ENCODE data around the gene ZNF516.

The ZNF516 gene

DNA sequence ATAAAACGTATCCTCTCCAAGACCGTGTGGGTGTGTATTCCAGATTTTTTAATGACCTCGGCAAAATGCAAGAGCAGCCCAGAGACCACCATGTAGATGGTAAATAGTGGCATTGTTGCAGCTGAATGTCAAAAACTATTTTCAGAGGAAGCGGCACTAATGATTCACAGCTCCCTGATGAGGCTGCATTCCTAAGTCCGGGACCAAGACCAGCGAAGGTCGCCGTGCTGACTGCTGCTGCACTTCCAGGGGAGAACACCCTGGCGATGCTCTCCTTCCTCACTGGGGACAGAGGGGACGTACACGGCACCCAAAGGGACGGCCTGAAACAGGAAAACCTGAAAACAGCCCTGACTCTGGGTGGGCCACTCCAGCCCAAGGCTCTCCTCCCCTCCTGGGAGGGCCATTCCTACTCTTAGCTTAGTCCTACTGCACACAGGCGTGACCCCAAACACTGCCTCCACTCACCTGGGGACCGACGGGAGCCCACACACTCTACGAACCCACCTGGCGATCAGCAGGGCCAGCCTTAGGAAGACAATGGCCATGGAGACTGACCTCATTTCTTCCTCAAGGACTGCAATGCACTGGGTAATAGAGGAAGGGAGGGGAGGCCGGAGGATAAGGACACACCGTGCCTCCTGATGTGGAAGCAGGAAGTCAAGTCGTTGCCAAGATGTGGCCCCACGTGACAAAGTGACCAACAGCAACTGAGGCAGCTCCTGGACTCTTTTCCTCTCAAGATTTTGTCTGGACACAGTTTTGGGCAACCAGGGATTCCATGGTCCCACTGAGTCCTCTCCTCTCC is 82.8 kb downstream of the ZNF516 start:
- H3K27ac Mint-ChIP-seq: no peak overlapping the region
- peaks cover 11% of the 10 kb centered on the region for H3K4me1 Mint-ChIP-seq (ENCODE audit: low read depth)
- H3K9me3 Mint-ChIP-seq: no peaks in the 10 kb centered on the region
- no peaks in the 10 kb centered on the region for H3K36me3 Mint-ChIP-seq (ENCODE audit: low read depth)
- no peak overlapping the region for H3K4me3 Mint-ChIP-seq
- peaks cover 17% of the 10 kb centered on the region for H3K27me3 Mint-ChIP-seq (ENCODE audit: low read depth)

DNA sequence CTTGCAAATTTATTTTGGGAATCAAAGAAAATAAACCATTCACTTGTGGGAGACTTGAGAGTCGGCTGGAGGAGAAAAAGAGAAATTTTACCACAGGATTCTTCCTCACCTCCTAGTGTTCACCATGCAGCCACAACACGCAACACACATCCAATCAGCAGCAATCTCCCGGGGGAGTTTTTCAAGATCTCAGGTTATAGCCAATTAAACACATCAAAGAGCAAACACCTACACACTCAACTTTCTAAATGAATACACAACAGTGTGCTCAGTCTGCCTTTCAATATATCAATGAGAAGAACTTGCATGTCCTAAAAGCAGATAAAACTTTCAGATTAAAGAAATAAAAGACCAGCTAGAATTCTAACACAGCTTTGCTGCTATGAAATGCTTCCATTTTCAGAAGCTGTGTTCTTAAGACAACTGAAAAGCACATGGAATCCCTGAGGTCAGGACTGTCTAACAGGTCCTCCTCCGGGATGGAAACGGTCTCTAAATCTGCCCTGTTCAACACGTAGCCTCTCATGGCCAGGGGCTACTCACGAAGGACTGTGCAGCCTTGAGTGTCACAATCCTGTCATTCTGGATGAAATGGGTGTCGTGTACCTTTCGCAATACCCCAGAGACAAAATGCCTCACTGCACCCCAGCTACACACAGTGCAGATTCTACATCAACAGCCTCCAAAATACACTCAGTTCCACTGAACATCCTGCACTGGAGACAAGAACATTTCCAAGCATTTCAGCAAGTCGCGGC is 84.2 kb downstream of the ZNF516 start:
- no peaks in the 10 kb centered on the region for H3K36me3 Mint-ChIP-seq (ENCODE audit: low read depth)
- peaks cover 11% of the 10 kb centered on the region for H3K4me1 Mint-ChIP-seq (ENCODE audit: low read depth)
- no peaks in the 10 kb centered on the region for H3K9me3 Mint-ChIP-seq
- H3K27me3 Mint-ChIP-seq (ENCODE audit: low read depth): peaks cover 14% of the 10 kb centered on the region
- no peak overlapping the region for H3K4me3 Mint-ChIP-seq
- no peak overlapping the region for H3K27ac Mint-ChIP-seq

DNA sequence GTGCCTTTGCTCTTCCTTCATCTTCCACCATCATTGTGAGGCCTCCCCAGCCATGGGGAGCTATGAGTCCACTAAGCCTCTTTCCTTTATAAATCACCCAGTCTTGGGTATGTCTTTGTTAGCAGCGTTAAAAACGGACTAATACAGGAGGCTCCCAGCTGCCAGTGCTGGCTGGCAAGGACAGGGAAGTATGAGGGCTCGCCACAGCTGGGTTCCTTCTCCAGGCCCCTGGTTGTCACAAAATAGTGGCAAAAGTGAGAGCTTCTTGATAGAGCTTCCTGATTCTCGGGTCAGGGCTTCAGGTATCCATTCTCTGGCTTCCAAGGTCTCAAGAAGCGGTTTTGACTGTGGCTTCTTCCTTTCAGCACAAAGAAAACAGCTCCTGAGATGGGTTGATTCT is 85.0 kb downstream of the ZNF516 start:
- Mint-ChIP-seq H3K27me3 (ENCODE audit: low read depth) (peaks cover 14% of the 10 kb centered on the region), H3K27ac (no peak overlapping the region), H3K9me3 (no peaks in the 10 kb centered on the region), H3K4me3 (no peak overlapping the region), H3K36me3 (ENCODE audit: low read depth) (no peaks in the 10 kb centered on the region), H3K4me1 (ENCODE audit: low read depth) (peaks cover 11% of the 10 kb centered on the region)

DNA sequence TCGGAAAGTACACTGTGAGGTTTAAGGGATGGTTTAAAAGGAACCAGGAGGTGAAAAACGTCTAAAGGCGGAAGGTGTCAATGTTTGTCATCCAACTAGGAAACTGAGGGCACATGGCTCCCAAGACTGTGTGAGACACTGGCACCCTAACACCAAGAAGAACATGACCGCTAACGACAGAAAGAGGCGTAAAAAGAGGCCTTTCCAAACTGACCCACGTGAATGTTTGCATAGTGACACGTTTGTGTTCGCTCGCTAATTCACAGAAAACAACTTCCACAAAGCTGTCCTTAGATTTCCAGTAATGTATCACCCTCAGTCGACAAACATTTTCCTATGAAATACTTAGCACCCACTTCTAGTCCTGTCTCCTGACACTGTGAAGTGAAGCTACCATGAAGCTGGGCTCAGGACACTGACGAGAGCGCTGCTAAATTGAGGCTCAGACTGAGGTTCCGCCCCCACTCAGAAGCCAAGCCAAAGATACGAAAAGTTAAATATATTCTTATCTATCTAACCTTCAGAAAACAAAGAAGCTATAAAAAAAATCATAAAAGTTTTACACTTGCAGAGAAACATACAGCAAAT is 86.5 kb downstream of the ZNF516 start:
- H3K4me1 Mint-ChIP-seq (ENCODE audit: low read depth): peaks cover 11% of the 10 kb centered on the region
- peaks cover 10% of the 10 kb centered on the region for H3K27me3 Mint-ChIP-seq (ENCODE audit: low read depth)
- H3K9me3 Mint-ChIP-seq: no peaks in the 10 kb centered on the region
- no peaks in the 10 kb centered on the region for H3K36me3 Mint-ChIP-seq (ENCODE audit: low read depth)
- no peak overlapping the region for H3K4me3 Mint-ChIP-seq
- H3K27ac Mint-ChIP-seq: no peak overlapping the region

DNA sequence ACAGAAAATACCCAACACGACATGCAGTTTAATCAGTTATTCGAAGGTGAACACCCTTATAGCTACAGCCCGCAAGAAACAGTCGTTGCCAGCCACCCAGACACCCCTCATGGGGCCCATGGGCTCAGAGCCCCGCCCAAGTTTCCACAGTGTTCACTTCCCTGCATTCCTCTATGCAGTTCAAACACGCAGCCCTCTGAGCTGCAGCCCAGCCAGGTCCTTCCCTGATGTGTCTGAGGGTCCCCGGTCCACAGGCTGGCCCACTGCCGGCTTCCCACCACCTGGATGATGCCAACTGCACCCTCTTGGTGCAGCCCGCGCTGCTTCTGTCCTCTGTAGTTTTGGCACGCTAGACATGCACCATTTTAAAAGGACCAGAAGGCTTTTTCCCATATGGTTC is 87.4 kb downstream of the ZNF516 start:
- no peaks in the 10 kb centered on the region for H3K9me3 Mint-ChIP-seq
- peaks cover 11% of the 10 kb centered on the region for H3K4me1 Mint-ChIP-seq (ENCODE audit: low read depth)
- H3K27me3 Mint-ChIP-seq (ENCODE audit: low read depth): peaks cover 10% of the 10 kb centered on the region
- H3K4me3 Mint-ChIP-seq: no peak overlapping the region
- no peak overlapping the region for H3K27ac Mint-ChIP-seq
- H3K36me3 Mint-ChIP-seq (ENCODE audit: low read depth): no peaks in the 10 kb centered on the region

DNA sequence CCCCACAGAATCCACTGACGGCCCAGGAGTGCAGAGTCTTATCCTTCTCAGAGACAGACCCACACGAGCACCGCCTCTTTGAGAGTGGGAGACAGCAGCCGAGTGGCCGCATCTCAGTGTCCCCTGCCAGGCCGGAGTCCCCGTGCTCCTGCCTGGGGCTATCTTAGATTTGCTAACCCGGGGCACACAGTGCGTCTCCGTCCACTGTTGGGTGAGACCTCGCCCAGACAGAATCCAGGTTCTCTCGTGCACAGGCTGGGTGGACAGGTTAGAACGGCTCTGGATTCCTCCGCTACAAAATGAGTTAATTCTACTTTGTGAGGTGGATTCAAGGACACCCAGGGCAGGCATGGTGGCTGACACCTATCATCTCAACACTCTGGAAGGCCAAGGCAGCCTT is 88.3 kb downstream of the ZNF516 start:
- Mint-ChIP-seq H3K4me1 (ENCODE audit: low read depth) (peaks cover 11% of the 10 kb centered on the region), H3K27ac (no peak overlapping the region), H3K36me3 (ENCODE audit: low read depth) (no peaks in the 10 kb centered on the region), H3K4me3 (no peak overlapping the region), H3K9me3 (no peaks in the 10 kb centered on the region), H3K27me3 (ENCODE audit: low read depth) (peaks cover 10% of the 10 kb centered on the region)

DNA sequence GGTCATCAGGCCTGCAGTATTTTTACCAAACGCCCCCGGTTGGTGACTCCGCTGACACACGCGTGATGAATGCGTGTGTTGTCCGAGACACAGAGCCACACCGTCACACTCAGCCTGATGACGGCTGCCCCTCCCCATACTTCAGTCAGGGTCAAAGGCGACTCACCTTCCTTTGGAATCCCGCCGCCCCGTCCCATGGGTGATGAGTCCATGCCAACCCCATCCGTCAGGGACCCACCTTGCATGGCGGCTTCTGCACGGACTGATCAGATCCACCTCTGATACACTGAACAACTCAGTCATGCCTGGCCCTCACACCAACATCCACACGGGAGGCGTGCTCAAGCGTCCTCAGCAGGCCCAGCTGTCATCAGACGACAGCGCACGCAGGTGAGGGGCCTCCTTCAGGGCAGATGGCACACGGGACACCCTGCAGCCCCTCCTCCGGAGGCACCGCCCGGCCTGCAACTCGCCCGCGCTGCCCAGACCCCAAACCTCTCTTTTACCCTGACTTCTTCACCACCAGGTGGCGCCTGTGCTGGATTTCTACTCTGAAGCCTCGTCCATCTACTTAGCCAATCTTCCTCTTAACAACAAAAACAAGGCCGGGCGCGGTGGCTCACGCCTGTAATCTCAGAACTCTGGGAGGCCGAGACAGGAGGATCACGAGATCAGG is 89.2 kb downstream of the ZNF516 start:
- no peaks in the 10 kb centered on the region for H3K36me3 Mint-ChIP-seq (ENCODE audit: low read depth)

DNA sequence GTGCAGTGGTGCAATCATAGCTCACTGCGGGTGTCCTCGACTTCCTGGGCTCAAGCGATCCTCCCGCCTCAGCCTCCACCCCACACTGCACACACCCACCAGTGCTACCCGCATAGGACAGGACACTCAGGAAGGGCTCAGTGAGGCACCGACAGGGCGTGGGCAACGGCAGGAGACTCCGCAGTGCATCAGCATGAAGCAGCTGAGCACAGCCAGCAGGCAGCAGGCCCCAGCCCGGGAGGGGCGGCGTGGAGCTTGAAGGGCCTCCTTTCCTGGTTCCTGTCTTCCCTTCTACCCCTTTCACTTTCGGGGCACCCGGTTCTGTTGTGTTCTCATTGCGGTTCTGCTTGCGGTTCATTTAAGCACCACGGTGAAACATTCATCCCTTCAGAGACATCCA is 89.8 kb downstream of the ZNF516 start:
- H3K4me3 Mint-ChIP-seq: no peak overlapping the region
- H3K27ac Mint-ChIP-seq: no peak overlapping the region
- no peaks in the 10 kb centered on the region for H3K9me3 Mint-ChIP-seq
- no peaks in the 10 kb centered on the region for H3K27me3 Mint-ChIP-seq (ENCODE audit: low read depth)
- peaks cover 2% of the 10 kb centered on the region for H3K4me1 Mint-ChIP-seq (ENCODE audit: low read depth)
- no peaks in the 10 kb centered on the region for H3K36me3 Mint-ChIP-seq (ENCODE audit: low read depth)

More for the DNA sequence above, 89.2 kb downstream of the ZNF516 start:
- Mint-ChIP-seq H3K27me3 (ENCODE audit: low read depth) (peaks cover 4% of the 10 kb centered on the region), H3K27ac (no peak overlapping the region), H3K9me3 (no peaks in the 10 kb centered on the region), H3K4me3 (no peak overlapping the region), H3K4me1 (ENCODE audit: low read depth) (peaks cover 7% of the 10 kb centered on the region)

DNA sequence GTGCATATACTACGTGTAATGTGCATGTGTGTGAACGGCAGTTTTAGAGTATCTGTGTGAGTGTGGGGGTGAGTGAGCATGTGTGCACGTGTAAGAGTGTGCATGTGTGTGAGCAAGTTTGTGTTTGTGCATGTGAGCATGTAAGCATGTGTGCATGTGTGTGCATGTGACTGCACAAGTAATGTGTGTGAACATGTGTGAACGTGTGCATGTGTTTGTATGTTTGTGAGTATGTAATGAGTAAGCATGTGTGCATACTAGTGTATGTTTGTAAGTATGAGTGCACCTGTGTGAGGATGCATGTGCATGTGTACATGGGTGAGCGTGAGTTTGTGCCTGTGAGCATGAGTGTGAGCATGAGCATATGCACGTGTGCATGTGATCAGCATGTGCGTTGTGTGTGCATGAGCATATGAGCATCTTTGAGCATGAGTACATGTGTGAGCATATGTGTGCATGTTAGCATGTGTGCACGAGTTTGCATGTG is 90.7 kb downstream of the ZNF516 start:
- Mint-ChIP-seq H3K27ac (no peak overlapping the region), H3K27me3 (ENCODE audit: low read depth) (peaks cover 6% of the 10 kb centered on the region), H3K9me3 (no peaks in the 10 kb centered on the region), H3K4me3 (no peak overlapping the region), H3K4me1 (ENCODE audit: low read depth) (no peaks in the 10 kb centered on the region), H3K36me3 (ENCODE audit: low read depth) (no peaks in the 10 kb centered on the region)

DNA sequence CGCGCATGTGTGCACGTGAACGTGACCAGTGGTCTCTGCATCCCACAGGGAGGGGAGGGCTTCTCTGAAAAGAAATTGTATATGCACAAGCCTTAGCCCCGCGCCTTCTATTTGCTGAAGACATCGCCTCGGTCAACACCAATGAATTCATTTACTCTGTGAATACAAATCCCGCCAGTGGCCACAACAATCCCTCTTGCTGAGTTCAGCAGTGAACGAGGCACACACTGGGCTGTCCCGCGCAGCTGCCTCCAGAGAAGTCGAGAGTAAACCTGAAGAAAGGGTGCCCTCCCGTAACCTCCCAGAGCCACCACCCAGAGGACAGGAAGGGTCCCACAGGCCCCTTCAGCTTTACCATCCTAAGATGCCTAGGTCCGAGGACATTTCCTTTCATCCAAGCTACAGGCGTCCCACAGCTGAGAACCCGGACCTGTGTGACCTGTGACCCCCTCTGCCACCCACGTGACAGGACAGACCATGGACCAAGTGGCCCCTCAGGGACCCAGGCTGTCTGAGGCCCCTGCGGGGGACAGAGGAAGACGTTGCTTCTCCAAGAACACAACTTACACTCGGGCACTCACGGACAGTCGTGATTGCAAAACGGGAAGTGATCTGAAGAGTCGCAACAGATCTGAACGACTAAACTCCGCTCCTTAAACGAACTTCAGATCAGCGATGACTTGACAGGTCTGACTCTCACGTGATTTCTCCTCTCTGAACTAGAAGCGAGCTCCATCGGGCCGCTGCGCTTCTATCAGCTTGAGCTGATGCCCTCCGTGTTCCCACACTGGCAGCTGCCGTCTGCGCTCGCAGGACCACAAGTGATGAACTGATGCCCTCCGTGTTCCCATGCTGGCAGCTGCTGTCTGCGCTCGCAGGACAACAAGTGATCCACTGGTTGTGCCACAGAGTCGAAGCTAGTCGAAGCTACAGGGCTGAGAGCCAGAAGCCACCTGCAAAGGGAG is 92.7 kb downstream of the ZNF516 start:
- no peaks in the 10 kb centered on the region for H3K9me3 Mint-ChIP-seq
- no peak overlapping the region for H3K27ac Mint-ChIP-seq
- H3K36me3 Mint-ChIP-seq (ENCODE audit: low read depth): no peaks in the 10 kb centered on the region
- peaks cover 16% of the 10 kb centered on the region for H3K27me3 Mint-ChIP-seq (ENCODE audit: low read depth)
- H3K4me1 Mint-ChIP-seq (ENCODE audit: low read depth): peaks cover 6% of the 10 kb centered on the region
- H3K4me3 Mint-ChIP-seq: no peak overlapping the region

DNA sequence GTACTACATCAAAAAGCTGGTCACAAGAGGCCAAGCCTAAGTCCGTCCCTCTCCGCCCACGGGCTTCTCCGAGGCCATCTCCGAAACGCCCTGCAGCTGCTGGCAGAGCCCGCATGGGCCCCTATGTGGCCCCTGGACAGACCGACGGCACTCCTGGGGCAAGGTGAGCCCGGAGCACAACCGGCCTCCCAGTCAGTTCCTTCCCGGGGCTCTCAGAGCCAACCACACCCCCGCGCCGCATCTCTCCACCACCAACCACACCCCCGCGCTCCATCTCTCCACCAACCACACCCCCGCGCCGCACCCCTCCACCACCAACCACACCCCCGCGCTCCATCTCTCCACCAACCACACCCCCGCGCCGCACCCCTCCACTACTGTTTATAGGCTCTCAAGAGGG is 93.5 kb downstream of the ZNF516 start:
- peaks cover 6% of the 10 kb centered on the region for H3K4me1 Mint-ChIP-seq (ENCODE audit: low read depth)
- H3K4me3 Mint-ChIP-seq: no peak overlapping the region

DNA sequence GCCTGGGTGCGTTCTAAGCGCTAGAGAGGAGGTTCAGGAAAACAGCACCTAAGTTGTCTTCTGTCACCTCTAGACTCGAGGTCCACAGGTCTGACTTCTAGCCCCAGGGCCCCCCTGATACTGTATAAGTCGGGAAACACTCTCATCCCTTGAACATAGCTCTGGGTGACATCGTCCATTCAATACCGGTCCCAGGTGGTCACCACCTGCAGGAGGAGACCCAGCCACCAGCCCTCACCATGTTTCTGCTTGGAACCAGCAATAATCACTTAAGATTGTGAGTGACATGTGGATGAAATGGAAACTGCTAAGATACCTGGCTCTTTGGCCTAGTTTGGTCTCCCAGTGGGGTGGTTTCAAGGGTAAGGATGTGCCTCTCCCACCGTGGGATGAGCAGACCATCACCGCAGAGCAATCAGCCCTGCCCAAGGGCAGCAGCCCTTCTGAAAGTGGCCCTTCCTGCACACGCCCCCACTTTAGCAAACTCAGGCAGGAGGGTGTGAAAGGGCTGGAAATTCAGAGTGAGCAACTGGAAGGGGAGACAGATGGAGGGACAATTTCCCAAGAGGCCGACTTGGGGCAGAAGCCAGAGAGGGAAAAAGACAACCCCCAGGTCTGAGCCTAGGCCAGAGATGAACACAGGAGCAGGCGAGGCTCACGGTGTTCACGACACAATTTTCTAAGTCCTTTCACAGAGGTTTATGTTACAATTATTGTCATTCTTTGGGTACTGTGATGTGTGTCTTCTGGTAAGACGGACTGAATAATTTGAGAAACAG is 95.2 kb downstream of the ZNF516 start:
- Mint-ChIP-seq H3K4me3 (no peak overlapping the region), H3K27me3 (ENCODE audit: low read depth) (peaks cover 20% of the 10 kb centered on the region), H3K36me3 (ENCODE audit: low read depth) (no peaks in the 10 kb centered on the region), H3K9me3 (no peaks in the 10 kb centered on the region), H3K4me1 (ENCODE audit: low read depth) (peaks cover 6% of the 10 kb centered on the region), H3K27ac (no peak overlapping the region)

More for the DNA sequence above, 93.5 kb downstream of the ZNF516 start:
- Mint-ChIP-seq H3K9me3 (no peaks in the 10 kb centered on the region), H3K27ac (no peak overlapping the region), H3K27me3 (ENCODE audit: low read depth) (peaks cover 16% of the 10 kb centered on the region), H3K36me3 (ENCODE audit: low read depth) (no peaks in the 10 kb centered on the region)

Data from T-helper 1 cell treated with Interleukin-12 subunit alpha and Interleukin-12 subunit beta and Interleukin-4 antibody, amounts not matched to agents 30 μg/mL and 1 μg/mL, for 36 hours (primary cell).